GOT3 (cell line): ENCODE measurements around the gene ITGB4.

Source experiments
- DNase-seq: peaks from one replicate; lab custom pipeline; 2025; ENCODE audit warnings: mixed read lengths; lab: John Stamatoyannopoulos, UW

ITGB4 gene

GRCh38 chr17:75731086-75731715 is 9.9 kb downstream of the ITGB4 start:
- no peak for DNase-seq

DNA sequence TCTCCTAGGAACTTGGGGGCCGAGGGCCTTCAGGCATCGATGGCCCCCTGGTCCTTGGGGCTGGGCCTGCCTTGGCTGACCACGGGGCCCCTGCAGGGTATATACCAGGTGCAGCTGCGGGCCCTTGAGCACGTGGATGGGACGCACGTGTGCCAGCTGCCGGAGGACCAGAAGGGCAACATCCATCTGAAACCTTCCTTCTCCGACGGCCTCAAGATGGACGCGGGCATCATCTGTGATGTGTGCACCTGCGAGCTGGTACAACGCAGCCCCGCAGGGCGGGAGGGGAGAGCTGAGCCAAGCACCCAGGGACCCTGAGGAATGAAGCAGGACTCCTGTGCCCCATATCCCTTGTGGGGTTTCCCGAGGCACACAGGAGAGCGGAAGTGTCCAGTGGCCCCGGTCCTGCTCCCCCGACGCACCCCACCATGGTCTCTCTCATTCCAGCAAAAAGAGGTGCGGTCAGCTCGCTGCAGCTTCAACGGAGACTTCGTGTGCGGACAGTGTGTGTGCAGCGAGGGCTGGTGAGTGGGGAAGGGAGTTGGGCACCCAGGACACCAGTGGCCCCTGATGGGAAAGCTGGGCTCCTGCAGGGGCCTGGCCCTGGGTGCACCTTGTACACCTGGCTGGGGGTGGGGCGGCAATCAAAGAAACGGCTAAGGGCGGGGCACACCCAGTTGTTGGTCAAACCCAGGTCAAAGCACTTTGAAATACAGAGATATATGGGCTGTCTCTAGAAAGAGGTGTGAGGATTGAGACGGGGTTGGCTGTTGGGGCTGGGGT is 10.6 kb downstream of the ITGB4 start:
- DNase-seq: no peak

- DNase-seq: no peak
Measured at GRCh38 chr17:75733471-75733870, 12.2 kb downstream of the ITGB4 start.

- DNase-seq: no peak
Measured at GRCh38 chr17:75734674-75735294, 13.5 kb downstream of the ITGB4 start.

DNA sequence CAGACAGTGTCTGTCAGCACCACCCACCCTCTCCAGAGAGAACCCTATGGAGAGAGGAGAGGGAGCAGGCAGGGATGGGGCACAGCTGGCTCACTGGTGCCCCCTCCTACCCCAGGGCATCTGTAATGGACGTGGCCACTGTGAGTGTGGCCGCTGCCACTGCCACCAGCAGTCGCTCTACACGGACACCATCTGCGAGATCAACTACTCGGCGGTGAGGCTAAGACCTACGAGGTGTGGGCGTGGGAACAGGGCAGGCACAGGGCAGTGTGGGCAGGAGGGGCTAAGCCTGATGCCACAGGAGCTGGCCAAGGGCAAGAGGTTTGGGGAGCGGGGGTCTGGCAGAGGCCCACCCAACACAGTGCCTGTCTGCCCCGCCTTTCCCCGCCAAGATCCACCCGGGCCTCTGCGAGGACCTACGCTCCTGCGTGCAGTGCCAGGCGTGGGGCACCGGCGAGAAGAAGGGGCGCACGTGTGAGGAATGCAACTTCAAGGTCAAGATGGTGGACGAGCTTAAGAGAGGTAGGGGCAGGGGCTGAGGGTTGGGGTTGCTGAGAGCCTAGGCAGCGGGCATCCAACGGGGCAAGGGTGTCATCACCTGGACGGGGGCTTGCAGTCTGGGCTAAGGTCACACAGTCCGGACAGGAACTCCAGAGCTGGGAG is 15.0 kb downstream of the ITGB4 start:
- DNase-seq: no peak

GRCh38 chr17:75737133-75737962 is 16.1 kb downstream of the ITGB4 start:
- no peak for DNase-seq

DNA sequence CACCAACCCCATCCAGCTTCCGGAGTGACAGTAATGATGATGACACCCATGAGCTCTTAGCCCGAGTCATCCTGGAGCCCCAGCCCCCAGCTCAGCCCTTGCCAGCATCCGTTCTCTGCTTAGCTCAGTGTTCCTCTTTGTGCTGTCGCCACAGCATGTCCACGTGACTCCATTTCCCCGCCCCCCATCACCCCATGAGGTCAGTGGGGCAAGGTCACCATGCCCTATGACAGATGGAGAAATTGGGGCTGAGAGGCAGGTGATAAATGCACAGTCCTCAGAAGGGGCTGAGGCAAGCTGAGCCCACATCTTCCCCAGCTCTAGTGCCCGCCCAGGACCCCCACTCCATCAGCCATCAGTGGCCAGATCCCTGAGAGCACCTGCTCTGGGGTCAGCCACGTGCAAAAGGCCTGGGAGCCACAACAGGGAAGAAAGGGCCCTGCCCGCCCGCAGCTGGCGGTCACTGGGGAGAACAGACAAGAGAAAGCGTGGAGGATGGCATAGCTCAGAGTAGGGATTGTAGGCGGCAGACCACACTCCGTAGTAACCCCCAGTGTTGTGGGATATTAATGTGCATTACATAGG is 17.1 kb downstream of the ITGB4 start:
- no peak for DNase-seq

GRCh38 chr17:75739174-75739573 is 17.9 kb downstream of the ITGB4 start:
- DNase-seq: no peak

- DNase-seq: no peak
Measured at GRCh38 chr17:75739801-75740200, 18.5 kb downstream of the ITGB4 start.

DNA sequence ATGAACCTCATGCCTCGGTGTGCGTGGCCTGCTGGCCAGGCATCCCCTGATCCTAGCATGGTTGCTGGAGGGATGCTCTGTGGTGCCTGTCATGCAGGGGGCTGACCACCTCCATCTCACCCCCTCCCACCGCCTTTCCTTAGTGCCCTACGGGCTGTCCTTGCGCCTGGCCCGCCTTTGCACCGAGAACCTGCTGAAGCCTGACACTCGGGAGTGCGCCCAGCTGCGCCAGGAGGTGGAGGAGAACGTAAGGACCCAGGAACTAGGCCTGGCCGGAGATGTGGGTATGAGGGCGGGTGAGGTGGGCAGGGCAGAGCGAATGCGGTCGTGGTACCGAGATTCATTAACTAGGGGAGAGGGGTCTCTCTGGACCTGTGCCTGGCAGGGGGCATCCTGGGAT is 19.0 kb downstream of the ITGB4 start:
- no peak for DNase-seq

GRCh38 chr17:75740631-75741077 is 19.4 kb downstream of the ITGB4 start:
- DNase-seq: no peak

- DNase-seq: no peak
Measured at GRCh38 chr17:75742337-75742736, 21.1 kb downstream of the ITGB4 start.

- DNase-seq: no peak
Measured at GRCh38 chr17:75743625-75744206, 22.5 kb downstream of the ITGB4 start.

DNA sequence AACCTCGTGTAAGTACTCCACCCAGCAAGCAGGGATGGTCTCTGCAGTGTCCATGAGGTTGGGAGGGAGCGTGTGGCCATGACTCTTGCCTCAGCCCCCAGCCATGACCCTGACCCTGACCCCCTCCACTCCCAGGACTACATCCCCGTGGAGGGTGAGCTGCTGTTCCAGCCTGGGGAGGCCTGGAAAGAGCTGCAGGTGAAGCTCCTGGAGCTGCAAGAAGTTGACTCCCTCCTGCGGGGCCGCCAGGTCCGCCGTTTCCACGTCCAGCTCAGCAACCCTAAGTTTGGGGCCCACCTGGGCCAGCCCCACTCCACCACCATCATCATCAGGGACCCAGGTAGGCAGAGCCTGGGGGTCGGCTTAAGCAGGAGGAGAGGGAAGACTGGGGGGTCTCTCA is 27.4 kb downstream of the ITGB4 start:
- no peak for DNase-seq

GRCh38 chr17:75749545-75750389 is 28.5 kb downstream of the ITGB4 start:
- DNase-seq: peak; percentile 56

GRCh38 chr17:75750661-75751423 is 29.6 kb downstream of the ITGB4 start:
- no peak for DNase-seq

- no peak for DNase-seq
Measured at GRCh38 chr17:75751676-75752404, 30.6 kb downstream of the ITGB4 start.

- no peak for DNase-seq
Measured at GRCh38 chr17:75752405-75752709, 31.1 kb downstream of the ITGB4 start.
